GM18508 (cell line): ENCODE data around the gene MTHFD2.
"Not testable (repeated sequence)": the region's sequence is repeated elsewhere in the genome, so short reads cannot be mapped to it uniquely, and the experiment has no call there.

Experiments used
- ATAC-seq: cut with Tn5 transposase; IDR thresholded peaks from one replicate; pipeline ENCODE4 v1.9.1; 2021; ENCODE audit warnings: moderate number of reproducible peaks; ENCODE audit not compliant: insufficient read depth, unreplicated experiment

MTHFD2 gene

GRCh38 chr2:74198461-74199274, at the start of gene MTHFD2:
TSS of gene MTHFD2 (plus strand) at chr2:74198615. CDS start at chr2:74198642, 27 bp downstream.
- ATAC-seq, result peak; percentile 66

- ATAC-seq, result no peak
Measured at GRCh38 chr2:74149247-74149525, 49.2 kb upstream of the MTHFD2 start.

- ATAC-seq, result no peak
Measured at GRCh38 chr2:74149570-74150319, 48.7 kb upstream of the MTHFD2 start.

- no peak for ATAC-seq
Measured at GRCh38 chr2:74152954-74153353, 45.5 kb upstream of the MTHFD2 start.

GRCh38 chr2:74155830-74156229, 42.6 kb upstream of the MTHFD2 start:
- no peak for ATAC-seq

GRCh38 chr2:74162951-74163350, 35.5 kb upstream of the MTHFD2 start:
- no peak for ATAC-seq

- no peak for ATAC-seq
Measured at GRCh38 chr2:74164761-74165160, 33.7 kb upstream of the MTHFD2 start.

GRCh38 chr2:74168739-74169138, 29.7 kb upstream of the MTHFD2 start:
- ATAC-seq, result no peak

GRCh38 chr2:74174909-74175308, 23.5 kb upstream of the MTHFD2 start:
- no peak for ATAC-seq

- no peak for ATAC-seq
Measured at GRCh38 chr2:74177696-74178095, 20.7 kb upstream of the MTHFD2 start.

- peak; percentile 57 for ATAC-seq
Measured at GRCh38 chr2:74178211-74179062, 20.0 kb upstream of the MTHFD2 start, which contains the start of gene MOB1A. TSS of gene MOB1A (minus strand) at chr2:74178879. CDS start at chr2:74178674, 205 bp downstream.

GRCh38 chr2:74179063-74179865, 19.2 kb upstream of the MTHFD2 start:
- peak; percentile 2 for ATAC-seq

GRCh38 chr2:74181739-74182138, 16.7 kb upstream of the MTHFD2 start:
- no peak for ATAC-seq

- ATAC-seq, result no peak
Measured at GRCh38 chr2:74183878-74184277, 14.5 kb upstream of the MTHFD2 start.

GRCh38 chr2:74186038-74186437, 12.4 kb upstream of the MTHFD2 start:
- ATAC-seq, result peak; percentile 58

- not testable (repeated sequence) for ATAC-seq
Measured at GRCh38 chr2:74186706-74187105, 11.7 kb upstream of the MTHFD2 start.

GRCh38 chr2:74188018-74188601, 10.3 kb upstream of the MTHFD2 start:
- ATAC-seq, result no peak

- no peak for ATAC-seq
Measured at GRCh38 chr2:74188696-74189095, 9.7 kb upstream of the MTHFD2 start.

- ATAC-seq, result no peak
Measured at GRCh38 chr2:74191596-74192380, 6.6 kb upstream of the MTHFD2 start.
